PC-3 (cell line): ENCODE data around the gene USP25. TPM values are rescaled to one million over a fixed set of nuclear protein-coding genes. Genes with fewer than 3 reads are reported as not detected.
A peak's percentile ranks its signal among the peaks of the same experiment; 100 is the strongest.

Experiments
- ATAC-seq: fragments of 200-7000 bp; cut with Tn5 transposase; 2 replicates; pipeline ENCODE4 v1.9.1; 2020; ENCODE audit warnings: mild to moderate bottlenecking, moderate library complexity
- BruUV-seq: library from RNA; stranded (reverse); fragments of 400-500 nt; replicated peaks from 2 replicates; lab custom pipeline; 2021; lab: Mats Ljungman, UMichigan
- CTCF ChIA-PET: fragments of 300-600 bp; sonication (Branson Sonifier 250); formaldehyde crosslinking; loops from one replicate; lab custom pipeline; 2022; ENCODE audit warnings: antibody characterized with exemption; lab: Charles Lee
- POLR2A ChIA-PET: fragments of 300-600 bp; sonication (Branson Sonifier 250); formaldehyde crosslinking; loops from one replicate; lab custom pipeline; 2022; ENCODE audit warnings: antibody characterized with exemption; ENCODE audit not compliant: unreplicated experiment; lab: Charles Lee
- DNase-seq: peaks from one replicate; pipeline ENCODE4 v3.0.0-alpha.2; 2015
- H2AFZ ChIP-seq: fragments of 300-600 bp; sonication (generic); 2 replicates; pipeline ENCODE4 v1.6.0; 2016; ENCODE audit warnings: antibody characterized with exemption, low read length
- H3F3A ChIP-seq: fragments of 300-600 bp; sonication (generic); one replicate; pipeline ENCODE4 v1.6.0; 2017; ENCODE audit warnings: antibody characterized with exemption, low read length, control low read depth, mild to moderate bottlenecking; ENCODE audit not compliant: unreplicated experiment
- H3K27ac ChIP-seq: fragments of 300-600 bp; sonication (generic); 2 replicates; pipeline ENCODE4 v1.5.1; 2016; ENCODE audit warnings: mild to moderate bottlenecking, low read length
- H3K27me3 ChIP-seq: fragments of 300-600 bp; sonication (generic); 2 replicates; pipeline ENCODE4 v1.6.1; 2016; ENCODE audit warnings: low read length, mixed read lengths
- H3K36me3 ChIP-seq: fragments of 300-600 bp; sonication (generic); 2 replicates; pipeline ENCODE4 v1.6.1; 2016; ENCODE audit warnings: low read depth, mixed run types, low read length, mixed read lengths
- H3K4me1 ChIP-seq: fragments of 300-600 bp; sonication (generic); 2 replicates; pipeline ENCODE4 v1.5.1; 2016; ENCODE audit warnings: low read length; ENCODE audit not compliant: insufficient read depth
- H3K4me2 ChIP-seq: fragments of 300-600 bp; sonication (generic); 2 replicates; pipeline ENCODE4 v1.6.0; 2016; ENCODE audit warnings: low read length
- H3K4me3 ChIP-seq: fragments of 300-600 bp; sonication (generic); 2 replicates; pipeline ENCODE4 v1.5.1; 2016; ENCODE audit warnings: mild to moderate bottlenecking, low read length, mixed read lengths
- H3K79me2 ChIP-seq: fragments of 300-600 bp; sonication (generic); 2 replicates; pipeline ENCODE4 v1.6.1; 2017; ENCODE audit warnings: low read length, mixed read lengths
- H3K9ac ChIP-seq: fragments of 300-600 bp; sonication (generic); 2 replicates; pipeline ENCODE4 v1.6.0; 2016; ENCODE audit warnings: mild to moderate bottlenecking, low read length
- H3K9me2 ChIP-seq: fragments of 300-600 bp; sonication (generic); replicated peaks from 2 replicates; pipeline ENCODE4 v1.6.1; 2016; ENCODE audit warnings: mixed run types, low read length, mixed read lengths
- H3K9me3 ChIP-seq: fragments of 300-600 bp; sonication (generic); 2 replicates; pipeline ENCODE4 v1.6.1; 2016; ENCODE audit warnings: low read length, mixed read lengths
- H4K20me1 ChIP-seq: fragments of 300-600 bp; sonication (generic); 2 replicates; pipeline ENCODE4 v1.6.1; 2016; ENCODE audit warnings: low read length, mixed read lengths
- CTCF ChIP-seq: fragments of 300-600 bp; sonication (generic); conservative IDR thresholded peaks from 2 replicates; pipeline ENCODE4 v1.5.1; 2017; ENCODE audit warnings: antibody characterized with exemption, low read depth, mild to moderate bottlenecking, low read length
- EZH2 ChIP-seq: fragments of 300-600 bp; sonication (generic); IDR thresholded peaks from one replicate; pipeline ENCODE4 v1.6.1; 2017; ENCODE audit warnings: antibody characterized with exemption, mild to moderate bottlenecking, low read length; ENCODE audit not compliant: unreplicated experiment
- EZH2phosphoT487 ChIP-seq: fragments of 300-600 bp; sonication (generic); IDR thresholded peaks from 2 replicates; pipeline ENCODE4 v1.6.1; 2018; ENCODE audit warnings: mild to moderate bottlenecking, antibody characterized with exemption, low read length, borderline replicate concordance
- intact Hi-C: fragments of 100-400 bp; cut with micrococcal nuclease; formaldehyde crosslinking; loops from 2 replicates; pipeline ENCODE4 v1.9.0; 2023
- total RNA-seq: library from RNA; depleted of rRNA; stranded (reverse); fragments of >200 nt; gene quantifications from 2 replicates; pipeline ENCODE4 v1.2.3, GENCODE V29; 2014

Gene USP25
- total RNA-seq, 1 experiment from 2014 or later: 54.4 TPM

GRCh38 chr21:15928686-15929425, 199.1 kb downstream of the USP25 start:
- BruUV-seq: no TSS peak
- Histone ChIP-seq H3K27me3 (no peaks in the 10 kb centered on the region), H3K4me2 (no peak overlapping the region), H3F3A (no peaks in the 10 kb centered on the region), H3K27ac (no peak overlapping the region), H2AFZ (no peak overlapping the region), H3K9ac (no peak overlapping the region), H3K9me2 (no peaks in the 10 kb centered on the region), H3K4me3 (no peak overlapping the region), H3K9me3 (no peaks in the 10 kb centered on the region), H3K36me3 (no peaks in the 10 kb centered on the region), H3K4me1 (peaks cover 4% of the 10 kb centered on the region; the same call in 1 of the 2 replicates), H4K20me1 (no peaks in the 10 kb centered on the region), H3K79me2 (no peaks in the 10 kb centered on the region)
- CTCF ChIA-PET: no interaction called here
- intact Hi-C loops: no loop called here
- POLR2A ChIA-PET: no interaction called here
- no peak for ATAC-seq
- no peak for DNase-seq
- TF ChIP-seq CTCF (no peak), EZH2phosphoT487 (no peak), EZH2 (no peak)

- H3K9me3 ChIP-seq: no peaks in the 10 kb centered on the region
- H3K27me3 ChIP-seq: no peaks in the 10 kb centered on the region
- ChIA-PET POLR2A (no interaction called here), CTCF (no interaction called here)
- no TSS peak for BruUV-seq
- no peak overlapping the region for H3K9ac ChIP-seq
- TF ChIP-seq EZH2: no peak
- no peak for TF ChIP-seq EZH2phosphoT487
- TF ChIP-seq CTCF: no peak
- no peak overlapping the region for H3K27ac ChIP-seq
- peaks cover 4% of the 10 kb centered on the region; the same call in 1 of the 2 replicates for H3K4me1 ChIP-seq
- no peak for DNase-seq
- H3K36me3 ChIP-seq: no peaks in the 10 kb centered on the region
- peak; percentile 88 for ATAC-seq
- no peak overlapping the region for H3K4me2 ChIP-seq
- no peaks in the 10 kb centered on the region for H3F3A ChIP-seq
- intact Hi-C loops: no loop called here
- no peak overlapping the region for H3K4me3 ChIP-seq
- H3K9me2 ChIP-seq: no peaks in the 10 kb centered on the region
- no peak overlapping the region for H2AFZ ChIP-seq
- no peaks in the 10 kb centered on the region for H4K20me1 ChIP-seq
- no peaks in the 10 kb centered on the region for H3K79me2 ChIP-seq
Measured at GRCh38 chr21:15929536-15929935, 199.8 kb downstream of the USP25 start.
